Measurements from ENCODE around the gene CTSE. TPM values are rescaled to one million over a fixed set of nuclear protein-coding genes. Genes with fewer than 3 reads are reported as not detected.

The CTSE gene
- polyA plus RNA-seq, 3 donors, result 0.10 to 0.43 (median 0.19) TPM

GRCh38 chr1:205993068-205993467 is 30.6 kb downstream of the CTSE start:
- DNase-seq, result no peak

GRCh38 chr1:205992218-205992882 is 31.3 kb downstream of the CTSE start:
- no peak for DNase-seq

- DNase-seq, result no peak
These were observed 32.5 kb downstream of the CTSE start for GRCh38 chr1:205991237-205991636.

- DNase-seq, result no peak
These were observed 33.5 kb downstream of the CTSE start for GRCh38 chr1:205990226-205990625.

GRCh38 chr1:205989786-205990185 is 33.9 kb downstream of the CTSE start:
- no peak for DNase-seq

- DNase-seq, result no peak
These were observed 35.1 kb downstream of the CTSE start for GRCh38 chr1:205988585-205988995.

- no peak for DNase-seq
These were observed 36.8 kb downstream of the CTSE start for GRCh38 chr1:205986861-205987260.

- no peak for DNase-seq
These were observed 37.4 kb downstream of the CTSE start for GRCh38 chr1:205986292-205986691.

- DNase-seq, result no peak
These were observed 38.2 kb downstream of the CTSE start for GRCh38 chr1:205985330-205986005.

GRCh38 chr1:205983925-205984725 is 39.6 kb downstream of the CTSE start:
- peak; percentile 41 for DNase-seq

GRCh38 chr1:205981257-205981656 is 42.4 kb downstream of the CTSE start:
- DNase-seq, result no peak

- DNase-seq, result no peak
These were observed 43.3 kb downstream of the CTSE start for GRCh38 chr1:205980237-205980870.

GRCh38 chr1:205979301-205979700 is 44.4 kb downstream of the CTSE start:
- no peak for DNase-seq

GRCh38 chr1:205978676-205979075 is 45.0 kb downstream of the CTSE start:
- no peak for DNase-seq

- DNase-seq, result peak; percentile 70
These were observed 46.2 kb downstream of the CTSE start for GRCh38 chr1:205977402-205978014.

GRCh38 chr1:205976708-205977401 is 46.8 kb downstream of the CTSE start:
- peak; percentile 55 for DNase-seq

GRCh38 chr1:205976036-205976435 is 47.7 kb downstream of the CTSE start:
- DNase-seq, result no peak

- DNase-seq, result no peak
These were observed 48.2 kb downstream of the CTSE start for GRCh38 chr1:205975387-205975998.

- no peak for DNase-seq
These were observed 49.0 kb downstream of the CTSE start for GRCh38 chr1:205974712-205975111.

GRCh38 chr1:205973377-205974232 is 50.1 kb downstream of the CTSE start:
- no peak for DNase-seq
